Retina (tissue), 1 donor: ENCODE results near the gene AP3D1.
"Not testable (repeated sequence)": the region's sequence is repeated elsewhere in the genome, so short reads cannot be mapped to it uniquely, and the experiment has no call there.

Experiments used
- DNase-seq: peaks from one replicate; pipeline ENCODE4 v3.0.0-alpha.2; 2016

AP3D1 gene

GRCh38 chr19:2151339-2152229 lies at the start of gene AP3D1:
AP3D1 (minus strand) TSS chr19:2151566; CDS start chr19:2151334, 232 bp downstream.
- peak; percentile 99 for DNase-seq

GRCh38 chr19:2200624-2201294 lies 49.4 kb upstream of the AP3D1 start:
- DNase-seq: not testable (repeated sequence)

GRCh38 chr19:2199861-2200623 lies 48.7 kb upstream of the AP3D1 start:
- DNase-seq: no peak

DNA sequence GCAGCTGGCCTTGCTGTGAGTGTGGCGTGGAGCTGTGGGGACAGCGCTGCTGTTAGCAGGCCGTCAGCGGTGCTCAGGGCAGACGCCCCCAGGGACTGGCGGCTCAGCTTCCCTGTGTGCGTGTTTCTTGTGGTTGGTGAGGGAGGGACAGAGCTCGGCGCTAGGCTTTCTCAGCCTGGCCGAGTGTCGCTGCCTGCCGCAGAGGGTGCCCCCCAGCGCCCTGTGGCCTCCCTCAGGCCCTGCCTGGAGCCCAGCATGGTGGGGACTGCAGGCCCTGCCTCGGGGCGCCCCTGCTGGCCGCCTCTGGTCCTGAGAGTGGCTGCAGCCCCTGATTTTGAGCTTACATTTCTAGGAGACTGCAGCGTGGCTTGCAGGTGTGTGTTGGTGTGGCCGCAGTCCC lies 47.8 kb upstream of the AP3D1 start:
- peak; percentile 75 for DNase-seq

DNA sequence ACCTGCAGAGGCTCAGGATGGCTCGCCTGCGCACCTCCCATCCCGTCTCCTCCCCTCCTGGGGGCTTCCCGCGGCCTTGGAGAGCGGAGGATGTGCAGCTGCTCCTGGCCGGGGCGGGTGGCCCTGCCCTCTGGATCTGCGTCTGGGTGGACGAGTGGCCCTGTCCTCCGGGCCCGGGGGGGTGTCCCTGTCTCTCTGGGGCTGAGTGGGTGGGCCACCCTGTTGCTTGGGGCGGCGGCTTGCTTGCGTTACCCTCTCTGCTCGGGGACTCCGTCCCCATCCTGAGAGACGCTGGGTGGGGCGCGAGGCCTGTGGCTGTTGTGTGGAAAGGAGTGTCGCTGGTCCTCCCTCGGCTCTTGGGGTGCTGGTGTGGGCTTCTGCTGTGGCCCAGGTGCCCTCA lies 47.0 kb upstream of the AP3D1 start:
- DNase-seq: no peak

DNA sequence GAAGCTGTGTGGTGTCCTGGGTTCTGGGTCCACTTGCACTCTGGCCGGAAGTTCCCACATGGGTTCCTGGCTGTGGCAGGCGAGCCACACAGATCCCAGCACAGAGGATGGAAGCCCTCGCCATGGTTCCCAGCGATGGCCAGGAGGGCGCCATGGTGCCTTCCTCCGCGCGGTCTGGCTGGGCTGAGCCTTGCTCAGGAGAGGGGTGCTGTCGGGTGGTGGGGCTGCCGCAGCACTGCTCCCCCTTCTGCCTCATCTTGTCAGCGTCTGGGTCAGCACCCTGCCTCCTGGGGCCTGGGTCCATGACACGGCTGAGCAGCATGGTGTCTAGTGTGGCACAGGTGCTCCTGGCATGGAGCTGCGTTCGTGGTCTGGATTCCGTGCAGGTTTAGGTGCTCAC lies 45.9 kb upstream of the AP3D1 start:
- DNase-seq: no peak

GRCh38 chr19:2195914-2196313 lies 44.5 kb upstream of the AP3D1 start:
- no peak for DNase-seq

- DNase-seq: no peak
These were observed 44.0 kb upstream of the AP3D1 start for GRCh38 chr19:2195361-2195760.

DNA sequence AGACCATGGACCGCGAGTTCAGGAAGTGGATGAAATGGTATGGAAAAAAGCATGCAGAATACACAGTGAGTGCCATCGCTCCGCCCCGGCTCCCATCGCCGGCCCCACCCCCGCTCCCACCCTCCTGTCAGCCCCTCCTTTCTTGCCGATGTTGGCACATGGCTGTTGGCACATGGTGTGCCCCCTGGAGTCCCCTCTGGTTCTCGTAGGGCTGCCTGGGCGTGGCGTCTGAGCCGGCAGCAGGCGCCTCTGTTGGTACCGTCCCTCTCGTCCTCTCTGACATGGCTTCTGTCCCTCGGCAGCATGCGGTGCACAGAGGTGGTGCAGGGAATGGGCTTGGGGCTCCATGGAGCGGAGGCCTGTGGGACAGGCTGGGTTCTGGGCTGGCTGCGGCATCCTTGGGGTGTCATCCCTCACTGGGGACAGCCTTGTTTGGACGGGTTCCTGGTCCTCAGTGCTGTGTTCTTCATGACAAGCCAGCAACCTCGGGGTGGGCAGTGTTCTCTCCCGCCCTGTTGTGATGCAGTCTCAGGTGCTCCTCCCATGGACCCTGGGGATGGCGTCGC lies 43.2 kb upstream of the AP3D1 start:
- DNase-seq: no peak

DNA sequence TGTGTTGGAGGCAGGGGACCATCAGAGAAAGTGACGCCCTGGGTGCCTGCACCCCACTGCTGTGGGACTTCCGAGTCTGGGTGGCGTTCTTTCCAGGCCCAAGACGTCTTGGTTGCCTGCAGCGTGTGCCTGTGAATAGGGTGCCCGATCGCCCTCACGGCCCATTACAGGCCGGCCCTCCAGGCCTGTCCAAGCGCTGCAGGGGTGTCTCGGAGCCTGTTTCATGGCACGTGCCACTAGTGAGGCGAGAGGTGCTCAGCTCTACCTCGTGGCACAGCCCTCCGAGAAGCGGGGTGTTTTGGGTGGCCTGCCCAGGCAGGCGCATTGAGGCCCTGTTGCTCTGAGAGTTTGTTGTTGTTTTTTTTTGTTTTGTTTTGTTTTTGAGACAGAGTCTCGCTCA lies 42.4 kb upstream of the AP3D1 start:
- DNase-seq: no peak

DNA sequence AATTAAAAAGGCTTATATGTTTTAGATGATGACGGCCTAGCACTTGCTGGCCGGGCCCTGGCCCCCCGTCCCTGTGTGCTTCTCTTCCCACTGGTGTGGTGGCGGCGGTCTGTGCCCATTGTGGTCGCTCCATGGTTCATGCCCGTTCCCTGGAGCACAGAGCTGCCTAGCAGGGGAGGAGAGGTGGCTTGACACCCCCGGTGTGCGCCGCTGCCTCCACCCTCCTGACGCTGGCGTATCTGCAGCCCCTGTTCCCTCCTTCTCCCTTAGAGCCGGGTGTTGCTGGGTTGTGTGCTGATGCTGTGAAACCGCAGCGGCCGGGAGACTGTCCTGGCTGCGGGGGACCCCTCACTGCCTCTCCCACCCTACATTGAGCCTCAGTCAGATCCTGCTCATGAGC lies 41.5 kb upstream of the AP3D1 start:
- no peak for DNase-seq

DNA sequence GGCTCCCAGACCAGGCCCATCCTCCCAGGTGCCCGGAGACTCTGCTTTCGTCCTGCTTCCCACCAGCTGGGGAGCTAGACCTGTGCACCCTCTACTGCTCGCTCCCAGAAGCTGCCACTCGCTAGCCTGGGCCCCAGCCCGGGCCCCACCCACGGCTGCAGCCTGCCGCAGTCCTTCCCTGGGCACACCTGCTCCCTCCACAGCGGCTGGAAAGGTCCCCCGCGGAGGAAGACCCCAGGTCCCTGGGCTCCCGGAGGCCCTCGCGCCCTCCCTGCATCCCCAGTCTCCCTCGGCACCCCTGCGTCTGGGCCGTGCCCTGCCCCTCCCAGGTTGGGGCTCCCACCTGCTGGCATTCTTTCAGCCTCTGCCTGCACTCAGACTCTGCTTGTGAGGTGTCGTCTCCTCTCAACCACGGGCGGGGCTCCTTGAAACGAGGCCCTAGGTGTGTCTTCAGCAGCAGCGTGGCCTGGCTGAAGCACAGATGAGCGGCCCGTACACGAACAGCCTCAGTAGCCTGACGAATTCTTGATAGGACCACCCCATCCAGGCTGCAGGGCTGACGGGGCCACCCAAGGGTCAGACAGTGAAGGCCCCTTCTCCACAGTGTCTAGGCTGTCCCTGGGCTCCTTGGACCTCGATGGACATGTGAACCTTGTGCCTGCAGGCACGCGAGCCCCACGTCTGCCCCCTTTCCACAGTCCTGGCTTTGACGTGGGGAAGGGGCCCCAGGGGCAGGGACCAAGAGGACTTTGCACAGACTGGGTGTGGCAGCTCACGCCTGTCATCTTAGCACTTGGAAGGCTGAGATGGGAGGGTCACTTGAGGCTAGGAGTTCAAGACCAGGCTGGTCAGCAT lies 40.3 kb upstream of the AP3D1 start:
- no peak for DNase-seq

GRCh38 chr19:2190848-2191455 lies 39.6 kb upstream of the AP3D1 start:
- DNase-seq: no peak

GRCh38 chr19:2189880-2190279 lies 38.5 kb upstream of the AP3D1 start:
- no peak for DNase-seq

- no peak for DNase-seq
These were observed 37.5 kb upstream of the AP3D1 start for GRCh38 chr19:2188708-2189385.

- DNase-seq: no peak
These were observed 35.8 kb upstream of the AP3D1 start for GRCh38 chr19:2187159-2187558.

GRCh38 chr19:2186071-2186846 lies 34.9 kb upstream of the AP3D1 start:
- no peak for DNase-seq

- no peak for DNase-seq
These were observed 34.3 kb upstream of the AP3D1 start for GRCh38 chr19:2185734-2186070.

DNA sequence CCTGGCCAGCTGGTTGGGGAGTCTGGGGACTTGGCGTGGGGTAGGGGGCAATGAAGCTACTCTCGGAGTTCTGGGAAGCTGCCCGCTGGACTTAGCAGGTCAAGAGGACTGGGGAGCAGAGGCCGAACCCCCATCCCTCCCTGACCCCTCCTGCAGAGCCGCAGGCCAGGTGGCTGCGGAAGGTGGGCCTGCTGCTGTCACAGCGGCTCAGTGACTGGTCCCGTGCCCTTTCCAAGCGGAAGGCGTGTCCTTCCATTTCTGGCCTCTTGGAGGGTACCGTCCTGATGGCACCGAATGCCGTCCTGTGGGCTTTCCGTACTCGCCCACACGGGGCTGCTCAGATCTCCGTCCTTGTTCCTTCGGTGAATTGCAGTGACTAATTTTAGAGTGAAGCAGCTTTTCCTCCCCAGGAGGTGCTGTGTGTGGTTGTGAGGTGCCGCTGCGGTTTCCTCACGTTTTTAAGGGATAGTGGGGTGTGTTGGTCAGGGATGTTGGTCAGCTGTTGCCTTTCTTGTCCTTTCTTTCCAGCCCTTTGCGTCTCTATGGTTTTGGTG lies 33.1 kb upstream of the AP3D1 start:
- DNase-seq: no peak

DNA sequence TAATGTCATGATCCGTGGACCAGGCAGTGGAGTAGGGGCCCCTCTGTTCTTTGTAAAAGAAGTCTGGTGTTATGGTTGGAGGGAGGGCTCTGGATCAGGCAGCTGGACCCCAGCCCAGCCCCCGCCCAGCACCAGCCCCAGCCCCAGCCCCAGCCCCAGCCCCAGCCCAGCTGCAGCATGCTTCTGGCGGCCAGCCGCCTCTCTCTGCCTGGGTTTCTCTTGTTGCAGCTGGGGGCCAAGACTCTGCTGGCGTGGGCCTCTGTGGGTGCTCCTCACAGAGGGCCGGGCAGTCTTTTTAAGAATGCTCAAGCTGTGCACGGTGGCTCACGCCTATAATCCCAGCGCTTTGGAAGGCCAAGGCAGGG lies 30.2 kb upstream of the AP3D1 start:
- no peak for DNase-seq
